IMR-90 (cell line): ENCODE data around the gene RP2. TPM values are rescaled to one million over a fixed set of nuclear protein-coding genes. Genes with fewer than 3 reads are reported as not detected.

ENCODE experiments used
- ATAC-seq: fragments of 200-7000 bp; cut with Tn5 transposase; 2 replicates; pipeline ENCODE4 v1.9.1; 2020; ENCODE audit warnings: low read depth, mild to moderate bottlenecking, moderate library complexity
- BruUV-seq: library from RNA; stranded (reverse); fragments of 400-500 nt; replicated peaks from 2 replicates; lab custom pipeline; 2021; lab: Mats Ljungman, UMichigan
- CTCF ChIA-PET: fragments of 300-600 bp; formaldehyde crosslinking; extraction: SDS; loops from one replicate; lab custom pipeline; 2021; ENCODE audit warnings: antibody characterized with exemption; lab: Yijun Ruan, JAX
- POLR2A ChIA-PET: fragments of 300-600 bp; sonication (Branson Sonifier 250); formaldehyde crosslinking; loops from one replicate; lab custom pipeline; 2022; ENCODE audit warnings: antibody characterized with exemption; ENCODE audit not compliant: unreplicated experiment; lab: Charles Lee
- DNase-seq: peaks from one replicate; pipeline ENCODE4 v3.0.0; 2013
- H2AFZ ChIP-seq: replicated peaks from 2 replicates; pipeline ENCODE3; 2013; ENCODE audit warnings: low read length, mild to moderate bottlenecking; ENCODE audit not compliant: poor library complexity
- H2AK5ac ChIP-seq: 2 replicates; pipeline ENCODE4 v1.6.1; 2013; ENCODE audit warnings: low read depth, low read length, inconsistent platforms
- H2AK9ac ChIP-seq: replicated peaks from 2 replicates; pipeline ENCODE3; 2013; ENCODE audit warnings: mild to moderate bottlenecking, low read depth, low read length, moderate library complexity; ENCODE audit not compliant: poor library complexity
- H2BK120ac ChIP-seq: 2 replicates; pipeline ENCODE4 v1.6.1; 2013; ENCODE audit warnings: low read depth, low read length, inconsistent platforms
- H2BK15ac ChIP-seq: 3 replicates; pipeline ENCODE4 v1.6.1; 2013; ENCODE audit warnings: low read depth, low read length, inconsistent platforms
- H2BK20ac ChIP-seq: 2 replicates; pipeline ENCODE4 v1.6.1; 2013; ENCODE audit warnings: low read depth, mild to moderate bottlenecking, inconsistent platforms, low read length, moderate library complexity
- H2BK5ac ChIP-seq: 2 replicates; pipeline ENCODE4 v1.6.1; 2013; ENCODE audit warnings: mild to moderate bottlenecking, low read depth, low read length, inconsistent platforms; ENCODE audit not compliant: poor library complexity, severe bottlenecking
- H3K14ac ChIP-seq: replicated peaks from 2 replicates; pipeline ENCODE4 v1.6.1; 2013; ENCODE audit warnings: low read depth, low read length, inconsistent platforms
- H3K18ac ChIP-seq: 2 replicates; pipeline ENCODE4 v1.6.1; 2013; ENCODE audit warnings: low read depth, low read length, control low read depth
- H3K23ac ChIP-seq: 2 replicates; pipeline ENCODE4 v1.6.1; 2013; ENCODE audit warnings: low read depth, low read length, inconsistent platforms
- H3K27ac ChIP-seq: 2 replicates; pipeline ENCODE4 v1.5.1; 2013; ENCODE audit warnings: mild to moderate bottlenecking, control low read depth, low read length; ENCODE audit not compliant: insufficient read depth
- H3K27me3 ChIP-seq: 2 replicates; pipeline ENCODE4 v1.6.1; 2013; ENCODE audit warnings: low read length; ENCODE audit not compliant: control insufficient read depth, insufficient read depth
- H3K36me3 ChIP-seq: 2 replicates; pipeline ENCODE4 v1.6.1; 2013; ENCODE audit warnings: low read length, mixed read lengths; ENCODE audit not compliant: control insufficient read depth, insufficient read depth
- H3K4ac ChIP-seq: 2 replicates; pipeline ENCODE4 v1.6.1; 2013; ENCODE audit warnings: low read depth, low read length, inconsistent platforms
- H3K4me1 ChIP-seq: 2 replicates; pipeline ENCODE4 v1.6.1; 2013; ENCODE audit warnings: low read length, mixed read lengths; ENCODE audit not compliant: control insufficient read depth, insufficient read depth
- H3K4me2 ChIP-seq: 2 replicates; pipeline ENCODE4 v1.6.1; 2013; ENCODE audit warnings: low read depth, mild to moderate bottlenecking, control low read depth, low read length, moderate library complexity
- H3K4me3 ChIP-seq: 2 replicates; pipeline ENCODE4 v1.5.1; 2013; ENCODE audit warnings: low read depth, mild to moderate bottlenecking, control low read depth, low read length, moderate library complexity; ENCODE audit not compliant: insufficient read depth
- H3K56ac ChIP-seq: 2 replicates; pipeline ENCODE4 v1.6.1; 2013; ENCODE audit warnings: low read length, inconsistent platforms; ENCODE audit not compliant: insufficient read depth; ENCODE audit errors: extremely low read depth
- H3K79me1 ChIP-seq, 2 experiments: 2 replicates each; pipeline ENCODE4 v1.6.1; 2013; ENCODE audit warnings: low read length in 2 of 2, inconsistent platforms in 1 of 2, low read depth in 1 of 2
- H3K9ac ChIP-seq: 2 replicates; pipeline ENCODE4 v1.6.1; 2013; ENCODE audit warnings: low read depth, low read length, control low read depth
- H3K9me1 ChIP-seq: 2 replicates; pipeline ENCODE4 v1.6.1; 2013; ENCODE audit warnings: low read length, inconsistent platforms; ENCODE audit not compliant: insufficient read depth
- H3K9me3 ChIP-seq: 2 replicates; pipeline ENCODE4 v1.6.1; 2013; ENCODE audit warnings: low read length; ENCODE audit not compliant: control insufficient read depth, insufficient read depth
- H4K20me1 ChIP-seq: 2 replicates; pipeline ENCODE4 v1.6.1; 2013; ENCODE audit warnings: low read length, inconsistent platforms; ENCODE audit not compliant: insufficient read depth
- H4K5ac ChIP-seq: 2 replicates; pipeline ENCODE4 v1.6.1; 2013; ENCODE audit warnings: mild to moderate bottlenecking, low read depth, low read length, control low read depth
- H4K8ac ChIP-seq, 2 experiments: 2 replicates each; pipeline ENCODE4 v1.6.1; 2013; ENCODE audit warnings: low read depth in 2 of 2, low read length in 2 of 2, control low read depth in 1 of 2, inconsistent platforms in 1 of 2
- H4K91ac ChIP-seq: 2 replicates; pipeline ENCODE4 v1.6.1; 2013; ENCODE audit warnings: low read depth, low read length, inconsistent platforms; ENCODE audit not compliant: insufficient read depth
- CHD1 ChIP-seq: IDR thresholded peaks from 2 replicates; pipeline ENCODE4 v1.6.1; 2012; ENCODE audit warnings: low read depth, low read length, improper control_type of control experiment
- CTCF ChIP-seq: conservative IDR thresholded peaks from 2 replicates; pipeline ENCODE4 v1.5.1; 2012; ENCODE audit warnings: mild to moderate bottlenecking, low read depth, low read length, improper control_type of control experiment
- ELK1 ChIP-seq: fragments of 150-350 bp; IDR thresholded peaks from 2 replicates; pipeline ENCODE4 v1.6.1; 2016; ENCODE audit warnings: low read depth, mild to moderate bottlenecking, low read length, moderate library complexity, borderline replicate concordance
- FOS ChIP-seq: fragments of 150-350 bp; IDR thresholded peaks from 2 replicates; pipeline ENCODE4 v1.6.1; 2016; ENCODE audit warnings: low read depth, low read length
- MAZ ChIP-seq: IDR thresholded peaks from 2 replicates; pipeline ENCODE4 v1.6.1; 2012; ENCODE audit warnings: low read depth, mild to moderate bottlenecking, low read length, improper control_type of control experiment, moderate library complexity, borderline replicate concordance
- MXI1 ChIP-seq: IDR thresholded peaks from 2 replicates; pipeline ENCODE4 v1.6.1; 2012; ENCODE audit warnings: low read depth, mild to moderate bottlenecking, low read length, moderate library complexity, borderline replicate concordance
- NFE2L2 ChIP-seq: fragments of 150-350 bp; IDR thresholded peaks from 2 replicates; pipeline ENCODE4 v1.6.1; 2016; ENCODE audit warnings: low read depth, mild to moderate bottlenecking, low read length
- POLR2A ChIP-seq: IDR thresholded peaks from 2 replicates; pipeline ENCODE4 v1.6.1; 2012; ENCODE audit warnings: mild to moderate bottlenecking, low read depth, low read length
- RAD21 ChIP-seq: IDR thresholded peaks from 2 replicates; pipeline ENCODE4 v1.6.1; 2012; ENCODE audit warnings: low read length, improper control_type of control experiment
- RCOR1 ChIP-seq: IDR thresholded peaks from 2 replicates; pipeline ENCODE4 v1.6.1; 2012; ENCODE audit warnings: mild to moderate bottlenecking, low read length, improper control_type of control experiment; ENCODE audit not compliant: insufficient replicate concordance
- RFX5 ChIP-seq: IDR thresholded peaks from 2 replicates; pipeline ENCODE4 v1.8.0; 2012; ENCODE audit warnings: low read depth, mild to moderate bottlenecking, low read length, moderate library complexity
- USF2 ChIP-seq: fragments of 150-350 bp; IDR thresholded peaks from 2 replicates; pipeline ENCODE4 v1.6.1; 2017; ENCODE audit warnings: mild to moderate bottlenecking, antibody characterized with exemption, low read length, low read depth
- WGBS, 2 experiments: methylation state at CpG; one replicate each; pipeline versions ENCODE4 v1.1.5 to v1.1.7; 2013; ENCODE audit warnings: missing lambda C conversion rate in 2 of 2; ENCODE audit not compliant: insufficient read length in 1 of 2; ENCODE audit errors: extremely low coverage in 2 of 2; 5-methylcytosine and 5-hydroxymethylcytosine counted together
- dilution Hi-C: fragments of 300-500 bp; cut with HindIII; formaldehyde crosslinking; loops from one replicate; pipeline ENCODE4 v1.14.3; 2018; ENCODE audit warnings: low sequenced_read_pairs; ENCODE audit not compliant: unreplicated experiment
- in situ Hi-C: fragments of 300-500 bp; cut with MboI; formaldehyde crosslinking; loops from 3 replicates; pipeline ENCODE4 v1.14.3; 2019; ENCODE audit warnings: low sequenced_read_pairs, inconsistent platforms, mixed read lengths
- intact Hi-C: fragments of 100-400 bp; cut with micrococcal nuclease; formaldehyde crosslinking; loops from 2 replicates; pipeline ENCODE4 v1.10.0; 2022
- polyA plus RNA-seq, 3 experiments: library from polyadenylated mRNA; depleted of rRNA; stranded (reverse); fragments of >200 nt; gene quantifications; 2 replicates each; pipeline ENCODE4 v1.2.3, GENCODE V29; 2012; ENCODE audit warnings: low replicate concordance in 1 of 3
- total RNA-seq: library from RNA; depleted of rRNA; stranded (reverse); fragments of >200 nt; gene quantifications from 2 replicates; pipeline ENCODE4 v1.2.3, GENCODE V29; 2012

The RP2 gene
- total and polyA plus RNA-seq, 2 of the 4 experiments (the other 2 are of a cell fraction): 6.8 to 17.0 TPM

GRCh38 chrX:46922611-46923010 lies 85.8 kb downstream of the RP2 start:
- Histone ChIP-seq H3K14ac (no peak overlapping the region), H4K8ac (no peak overlapping the region), H3K27me3 (peaks cover 2% of the 10 kb centered on the region; the same call in 1 of the 2 replicates), H3K27ac (no peak overlapping the region), H4K5ac (no peak overlapping the region), H2AK5ac (no peak overlapping the region), H2BK20ac (no peak overlapping the region), H3K23ac (no peak overlapping the region), H3K9ac (no peak overlapping the region), H3K4me2 (no peak overlapping the region), H2BK5ac (no peak overlapping the region), H3K56ac (no peak overlapping the region), H4K91ac (no peak overlapping the region), H3K79me1 (peaks cover 6 to 8% of the 10 kb centered on the region in 2 experiments; a peak in 1 of 4 replicates), H3K36me3 (no peaks in the 10 kb centered on the region), H3K18ac (no peak overlapping the region), H3K4me1 (no peaks in the 10 kb centered on the region), H3K4me3 (no peak overlapping the region), H2BK15ac (no peak overlapping the region), H4K20me1 (no peaks in the 10 kb centered on the region), H2AK9ac (no peak overlapping the region), H2AFZ (no peak overlapping the region), H2BK120ac (no peak overlapping the region), H3K4ac (no peak overlapping the region), H3K9me3 (peaks cover 3% of the 10 kb centered on the region), H3K9me1 (no peaks in the 10 kb centered on the region)
- in situ Hi-C loops: no loop called here
- no CpG with 5 or more reads among the region's 1 CpG for WGBS, 2 experiments
- POLR2A ChIA-PET: no interaction called here
- no peak for TF ChIP-seq RAD21
- TF ChIP-seq FOS: no peak
- TF ChIP-seq MAZ: no peak
- TF ChIP-seq RCOR1: no peak
- no peak for TF ChIP-seq USF2
- TF ChIP-seq POLR2A: no peak
- no peak for TF ChIP-seq MXI1
- TF ChIP-seq CTCF: no peak
- TF ChIP-seq RFX5: no peak
- TF ChIP-seq ELK1: no peak
- no peak for TF ChIP-seq CHD1
- no peak for TF ChIP-seq NFE2L2
- dilution Hi-C loops: no loop called here
- CTCF ChIA-PET: interaction anchor here (1.1 kb wide), 1 partner anchor 9 kb away, joined by 3 read pairs; no protein-coding TSS in a partner anchor
- BruUV-seq: no TSS peak
- intact Hi-C loops: no loop called here
- ATAC-seq (no peak), DNase-seq (no peak)
